ENCODE results near the gene APCDD1.
"Not testable (repeated sequence)": the region's sequence is repeated elsewhere in the genome, so short reads cannot be mapped to it uniquely, and the experiment has no call there.

The APCDD1 gene

GRCh38 chr18:10463741-10464140, 9.3 kb downstream of the APCDD1 start:
- DNase-seq: no peak

- not testable (repeated sequence) for DNase-seq
These were observed 9.8 kb downstream of the APCDD1 start for GRCh38 chr18:10464161-10464648.

GRCh38 chr18:10465174-10465939, 10.9 kb downstream of the APCDD1 start:
- DNase-seq: no peak

- no peak for DNase-seq
These were observed 16.0 kb downstream of the APCDD1 start for GRCh38 chr18:10470429-10470828.

GRCh38 chr18:10471574-10471973, 17.1 kb downstream of the APCDD1 start:
- DNase-seq: no peak

GRCh38 chr18:10473132-10473531, 18.7 kb downstream of the APCDD1 start:
- no peak for DNase-seq

GRCh38 chr18:10474309-10474708, 19.9 kb downstream of the APCDD1 start:
- no peak for DNase-seq

GRCh38 chr18:10475276-10475653, 20.8 kb downstream of the APCDD1 start:
- no peak for DNase-seq

- no peak for DNase-seq
These were observed 21.3 kb downstream of the APCDD1 start for GRCh38 chr18:10475654-10476291.

- DNase-seq: no peak
These were observed 21.9 kb downstream of the APCDD1 start for GRCh38 chr18:10476338-10476791.

GRCh38 chr18:10477121-10477862, 22.9 kb downstream of the APCDD1 start:
- DNase-seq: no peak

- DNase-seq: no peak
These were observed 23.4 kb downstream of the APCDD1 start for GRCh38 chr18:10477863-10478260.

- no peak for DNase-seq
These were observed 27.4 kb downstream of the APCDD1 start for GRCh38 chr18:10481831-10482230.

GRCh38 chr18:10482363-10482984, 28.0 kb downstream of the APCDD1 start:
- DNase-seq: no peak

GRCh38 chr18:10482985-10483949, 28.8 kb downstream of the APCDD1 start:
- no peak for DNase-seq

GRCh38 chr18:10485475-10485874, 31.0 kb downstream of the APCDD1 start:
- no peak for DNase-seq

- no peak for DNase-seq
These were observed 31.9 kb downstream of the APCDD1 start for GRCh38 chr18:10486362-10486761.

- no peak for DNase-seq
These were observed 32.7 kb downstream of the APCDD1 start for GRCh38 chr18:10487154-10487553.

- DNase-seq: no peak
These were observed 33.6 kb downstream of the APCDD1 start for GRCh38 chr18:10488017-10488416.

- no peak for DNase-seq
These were observed 36.1 kb downstream of the APCDD1 start for GRCh38 chr18:10490401-10491165.

GRCh38 chr18:10495936-10496335, 41.5 kb downstream of the APCDD1 start:
- DNase-seq: no peak
